Parathyroid adenoma (tissue), 2 donors: ENCODE results near the gene IARS2.
"Not testable (repeated sequence)": the region's sequence is repeated elsewhere in the genome, so short reads cannot be mapped to it uniquely, and the experiment has no call there.

Source experiments
- H2AFZ ChIP-seq: fragments of 300-600 bp; sonication (generic); one replicate; pipeline ENCODE4 v1.7.0; 2017; ENCODE audit warnings: antibody characterized with exemption, mild to moderate bottlenecking
- H3K27ac ChIP-seq: fragments of 300-600 bp; sonication (generic); one replicate; pipeline ENCODE4 v1.7.0; 2017
- H3K27me3 ChIP-seq: fragments of 300-600 bp; sonication (generic); one replicate; pipeline ENCODE4 v1.7.0; 2017; ENCODE audit warnings: low read length; ENCODE audit not compliant: control insufficient read depth, insufficient read depth
- H3K36me3 ChIP-seq: fragments of 300-600 bp; sonication (generic); one replicate; pipeline ENCODE4 v1.7.0; 2017; ENCODE audit warnings: low read length; ENCODE audit not compliant: control insufficient read depth, insufficient read depth
- H3K4me1 ChIP-seq: fragments of 300-600 bp; sonication (generic); one replicate; pipeline ENCODE4 v1.7.0; 2017; ENCODE audit warnings: control low read depth
- H3K4me2 ChIP-seq: fragments of 300-600 bp; sonication (generic); one replicate; pipeline ENCODE4 v1.7.0; 2017; ENCODE audit warnings: low read length
- H3K4me3 ChIP-seq: fragments of 300-600 bp; sonication (generic); one replicate; pipeline ENCODE4 v1.7.0; 2017; ENCODE audit warnings: low read depth, low read length
- H3K79me2 ChIP-seq: fragments of 300-600 bp; sonication (generic); one replicate; pipeline ENCODE4 v1.7.0; 2017; ENCODE audit warnings: control low read depth
- H3K9ac ChIP-seq: fragments of 300-600 bp; sonication (generic); one replicate; pipeline ENCODE4 v1.7.0; 2017; ENCODE audit warnings: mild to moderate bottlenecking
- H3K9me3 ChIP-seq: fragments of 300-600 bp; sonication (generic); one replicate; pipeline ENCODE4 v1.7.0; 2017; ENCODE audit warnings: low read length; ENCODE audit not compliant: control insufficient read depth
- TF ChIP-seq, protein P1 (sequence below): fragments of 300-600 bp; sonication (generic); IDR thresholded peaks from one replicate; pipeline ENCODE4 v1.7.0; 2017; ENCODE audit warnings: antibody characterized with exemption, mild to moderate bottlenecking
- donor health status: primary hyperparathyroidism.

Gene IARS2

DNA sequence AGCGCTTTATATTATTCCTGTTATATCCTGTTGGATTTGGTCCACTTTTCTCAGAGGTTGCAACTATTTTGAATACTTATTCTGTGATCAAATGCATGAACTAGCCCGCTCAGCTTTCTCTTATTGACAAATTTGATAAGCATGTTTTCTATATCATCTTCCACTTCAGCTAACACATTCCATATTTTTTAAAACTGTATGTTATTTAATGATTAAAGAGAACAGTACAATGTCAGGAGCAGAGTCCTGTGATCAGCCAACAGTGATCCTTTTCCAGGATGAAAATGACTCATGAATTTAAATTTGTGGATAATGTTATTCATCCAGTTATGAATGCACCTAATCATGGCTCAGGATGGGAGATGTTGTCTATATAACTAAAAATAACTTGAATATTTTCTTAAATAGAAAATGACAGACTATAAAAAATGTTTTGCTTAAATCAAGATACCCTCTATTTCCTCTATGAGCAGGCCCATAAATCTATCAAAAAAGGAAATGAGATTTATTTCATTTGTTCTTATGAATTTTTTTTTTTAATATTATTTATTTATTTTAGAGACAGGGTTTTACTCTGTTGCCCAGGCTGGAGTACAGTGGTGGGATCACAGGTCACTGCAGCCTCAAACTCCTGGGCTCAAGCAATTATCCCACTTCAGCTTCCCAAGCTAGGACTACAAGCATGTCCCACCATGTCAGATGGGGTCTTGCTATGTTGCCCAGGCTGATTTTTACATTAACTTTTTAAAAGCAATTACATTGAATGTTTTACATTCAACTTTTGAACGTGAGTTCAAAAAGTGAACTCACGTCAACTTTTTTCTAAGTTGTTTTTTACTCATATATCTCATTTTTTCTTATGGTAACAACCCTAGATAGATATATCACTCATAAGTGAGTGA is 16.8 kb upstream of the IARS2 start:
- Histone ChIP-seq H2AFZ (no peak overlapping the region), H3K4me3 (no peak overlapping the region), H3K27me3 (no peaks in the 10 kb centered on the region), H3K9ac (no peak overlapping the region), H3K27ac (no peak overlapping the region), H3K4me1 (no peaks in the 10 kb centered on the region), H3K36me3 (no peaks in the 10 kb centered on the region), H3K4me2 (no peak overlapping the region), H3K79me2 (no peaks in the 10 kb centered on the region), H3K9me3 (no peaks in the 10 kb centered on the region)
- TF ChIP-seq, protein P1, sequence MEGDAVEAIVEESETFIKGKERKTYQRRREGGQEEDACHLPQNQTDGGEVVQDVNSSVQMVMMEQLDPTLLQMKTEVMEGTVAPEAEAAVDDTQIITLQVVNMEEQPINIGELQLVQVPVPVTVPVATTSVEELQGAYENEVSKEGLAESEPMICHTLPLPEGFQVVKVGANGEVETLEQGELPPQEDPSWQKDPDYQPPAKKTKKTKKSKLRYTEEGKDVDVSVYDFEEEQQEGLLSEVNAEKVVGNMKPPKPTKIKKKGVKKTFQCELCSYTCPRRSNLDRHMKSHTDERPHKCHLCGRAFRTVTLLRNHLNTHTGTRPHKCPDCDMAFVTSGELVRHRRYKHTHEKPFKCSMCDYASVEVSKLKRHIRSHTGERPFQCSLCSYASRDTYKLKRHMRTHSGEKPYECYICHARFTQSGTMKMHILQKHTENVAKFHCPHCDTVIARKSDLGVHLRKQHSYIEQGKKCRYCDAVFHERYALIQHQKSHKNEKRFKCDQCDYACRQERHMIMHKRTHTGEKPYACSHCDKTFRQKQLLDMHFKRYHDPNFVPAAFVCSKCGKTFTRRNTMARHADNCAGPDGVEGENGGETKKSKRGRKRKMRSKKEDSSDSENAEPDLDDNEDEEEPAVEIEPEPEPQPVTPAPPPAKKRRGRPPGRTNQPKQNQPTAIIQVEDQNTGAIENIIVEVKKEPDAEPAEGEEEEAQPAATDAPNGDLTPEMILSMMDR = no peak

DNA sequence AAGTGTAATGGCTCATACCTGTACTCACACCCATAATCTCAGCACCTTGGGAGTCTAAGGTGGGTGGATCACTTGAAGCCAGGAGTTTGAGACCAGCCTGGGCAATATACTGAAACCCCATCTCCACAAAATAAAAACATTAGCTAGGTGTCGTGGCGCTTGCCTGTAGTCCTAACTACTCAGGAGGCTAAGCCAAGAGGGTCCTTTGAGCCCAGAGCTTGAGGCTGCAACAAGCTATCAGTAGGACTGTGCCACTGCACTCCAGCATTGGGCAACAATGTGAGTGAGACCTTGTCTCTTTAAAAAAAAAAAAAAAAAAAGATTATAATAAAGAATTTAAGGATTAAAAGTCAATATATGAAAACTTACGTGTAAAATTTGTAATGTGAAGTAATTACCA is 16.0 kb upstream of the IARS2 start:
- Histone ChIP-seq H3K9me3 (no peaks in the 10 kb centered on the region), H3K36me3 (no peaks in the 10 kb centered on the region), H3K4me1 (no peaks in the 10 kb centered on the region), H2AFZ (no peak overlapping the region), H3K27me3 (no peaks in the 10 kb centered on the region), H3K9ac (no peak overlapping the region), H3K4me2 (no peak overlapping the region), H3K4me3 (no peak overlapping the region), H3K79me2 (no peaks in the 10 kb centered on the region), H3K27ac (no peak overlapping the region)
- TF ChIP-seq, protein P1 = no peak

DNA sequence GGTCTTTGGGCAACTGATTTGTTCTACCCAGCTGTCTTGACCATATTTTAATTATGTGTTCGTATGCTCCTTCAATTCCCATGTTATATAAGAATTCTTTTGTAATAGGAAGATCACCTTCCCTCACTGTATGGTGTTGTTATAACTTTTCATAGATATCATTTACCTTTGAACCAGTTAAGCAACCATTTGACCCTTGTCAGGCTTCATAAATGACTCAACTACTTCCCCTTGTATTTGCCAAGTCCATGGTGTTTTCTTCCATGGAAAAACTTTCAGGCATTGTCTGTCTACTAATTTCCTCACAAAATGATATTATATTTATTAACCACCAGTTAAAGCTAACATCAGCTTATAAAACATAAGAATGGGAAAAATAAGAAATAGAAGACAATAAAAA is 9.5 kb upstream of the IARS2 start:
- H2AFZ ChIP-seq = no peak overlapping the region
- no peaks in the 10 kb centered on the region for H3K79me2 ChIP-seq
- no peak overlapping the region for H3K4me2 ChIP-seq
- no peak overlapping the region for H3K27ac ChIP-seq
- H3K4me3 ChIP-seq = no peak overlapping the region
- H3K27me3 ChIP-seq = no peaks in the 10 kb centered on the region
- H3K36me3 ChIP-seq = no peaks in the 10 kb centered on the region
- no peaks in the 10 kb centered on the region for H3K9me3 ChIP-seq
- TF ChIP-seq, protein P1 = no peak
- no peaks in the 10 kb centered on the region for H3K4me1 ChIP-seq
- no peak overlapping the region for H3K9ac ChIP-seq

DNA sequence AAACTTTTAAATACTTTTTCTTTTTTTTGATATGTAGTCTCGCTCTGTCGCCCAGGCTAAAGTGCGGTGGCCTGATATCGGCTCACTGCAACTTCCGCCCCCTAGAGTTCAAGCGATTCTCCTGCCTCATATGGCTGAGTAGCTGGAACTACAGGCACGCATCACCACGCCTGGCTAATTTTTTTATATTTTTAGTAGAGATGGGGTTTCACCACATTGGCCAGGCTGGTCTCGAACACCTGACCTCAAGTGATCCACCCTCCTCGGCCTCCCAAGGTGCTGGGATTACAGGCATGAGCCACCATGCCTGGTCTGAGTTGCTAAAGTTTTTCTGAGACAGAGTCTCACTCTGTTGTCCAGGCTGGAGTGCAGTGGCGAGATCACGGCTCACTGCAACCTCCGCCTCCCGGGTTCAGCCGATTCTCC is 7.7 kb upstream of the IARS2 start:
- H3K9me3 ChIP-seq, H3K4me2 ChIP-seq, H3K9ac ChIP-seq, H3K36me3 ChIP-seq, H3K4me1 ChIP-seq, H3K27me3 ChIP-seq, H2AFZ ChIP-seq, H3K4me3 ChIP-seq, H3K27ac ChIP-seq, H3K79me2 ChIP-seq: not testable (repeated sequence)

DNA sequence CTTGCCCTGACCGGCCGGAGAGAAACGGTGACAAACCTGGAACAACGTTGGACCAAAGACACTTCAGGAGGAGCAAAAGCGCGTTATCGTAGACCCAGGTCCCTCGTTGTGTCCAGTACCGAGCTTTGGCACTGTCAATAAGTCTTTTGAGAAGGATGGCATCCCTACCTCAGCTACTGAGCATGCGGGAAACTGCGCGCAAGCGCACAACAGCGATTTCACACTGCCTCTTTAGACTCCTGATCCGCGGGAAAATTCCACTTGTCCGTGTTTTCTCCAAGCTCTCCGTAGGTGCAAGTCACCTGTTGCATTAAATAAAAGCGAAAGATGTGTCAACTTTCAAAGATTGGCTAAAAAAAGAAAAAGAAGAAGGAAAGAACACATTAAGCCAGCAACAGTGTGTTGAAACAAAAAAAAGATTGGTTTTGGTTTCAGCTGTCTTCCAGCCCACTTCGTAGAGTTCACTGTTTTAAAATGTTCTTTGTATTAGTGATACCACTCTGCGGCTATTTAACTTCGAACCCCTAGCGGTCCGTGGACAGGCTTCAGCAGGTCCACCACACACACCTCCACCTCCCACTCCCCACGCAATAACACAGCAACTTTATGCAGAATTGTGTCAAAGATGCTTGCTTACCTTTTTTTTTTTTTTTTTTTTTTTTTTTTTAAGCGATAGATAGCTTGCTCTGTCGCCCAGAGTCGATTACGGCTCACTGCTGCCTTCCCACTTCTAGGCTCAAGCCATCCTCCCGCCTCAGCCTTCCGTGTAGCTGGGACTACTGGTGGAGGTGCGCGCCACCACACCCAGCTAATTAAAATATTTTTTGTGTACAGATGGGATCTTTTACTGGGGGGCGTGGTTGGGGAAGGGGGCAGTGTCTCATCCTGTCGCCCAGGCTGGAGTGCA is 4.0 kb upstream of the IARS2 start, which contains the start of gene BPNT1:
Gene BPNT1, minus strand, starts transcription at position 139 of the 907 bp plus-strand sequence. CDS start 9,942 bp downstream, outside the sequence.
- Histone ChIP-seq H3K4me1 (no peaks in the 10 kb centered on the region), H3K27ac (peak within 1 kb of the TSS; percentile 30), H3K4me2 (peak within 1 kb of the TSS; percentile 82), H2AFZ (peak within 1 kb of the TSS; percentile 81), H3K9me3 (no peaks in the 10 kb centered on the region), H3K9ac (no peak within 1 kb of the TSS), H3K79me2 (no peaks in the 10 kb centered on the region), H3K36me3 (no peaks in the 10 kb centered on the region), H3K27me3 (no peaks in the 10 kb centered on the region), H3K4me3 (peak within 1 kb of the TSS; percentile 86)
- TF ChIP-seq, protein P1 = no peak
